H1 (cell line): ENCODE data around the gene OPN1SW. TPM values are rescaled to one million over a fixed set of nuclear protein-coding genes. Genes with fewer than 3 reads are reported as not detected.

Experiments used
- CTCF ChIA-PET: fragments of 300-600 bp; sonication (Branson Sonifier 250); formaldehyde crosslinking; loops from one replicate; lab custom pipeline; 2021; ENCODE audit not compliant: partially characterized antibody; lab: Charles Lee
- POLR2A ChIA-PET: fragments of 300-600 bp; sonication (Branson Sonifier 250); formaldehyde crosslinking; loops from one replicate; lab custom pipeline; 2021; ENCODE audit warnings: inconsistent platforms; ENCODE audit not compliant: partially characterized antibody; lab: Charles Lee
- DNase-seq, 2 experiments: peaks; one replicate each; pipeline versions ENCODE4 v3.0.0 to v3.0.0-alpha.2; 2010 to 2022; ENCODE audit warnings: low spot score in 2 of 2, low read depth in 1 of 2, mixed read lengths in 1 of 2
- FAIRE-seq: peaks from 2 replicates; lab custom pipeline; 2011; peaks lifted over from hg19 to GRCh38; lab: Jason Lieb, UNC
- H2AFZ ChIP-seq: 2 replicates; pipeline ENCODE4 v1.8.1; 2012; ENCODE audit warnings: low read length, inconsistent platforms
- H2AK5ac ChIP-seq: 2 replicates; pipeline ENCODE4 v1.6.1; 2013; ENCODE audit warnings: low read depth, low read length
- H2BK120ac ChIP-seq: replicated peaks from 2 replicates; pipeline ENCODE3; 2013; ENCODE audit warnings: low read depth, low read length, inconsistent platforms
- H2BK12ac ChIP-seq: 2 replicates; pipeline ENCODE4 v1.6.1; 2013; ENCODE audit warnings: low read depth, low read length
- H2BK15ac ChIP-seq: 2 replicates; pipeline ENCODE4 v1.6.1; 2013; ENCODE audit warnings: low read length
- H2BK20ac ChIP-seq: 2 replicates; pipeline ENCODE4 v1.6.1; 2013; ENCODE audit warnings: low read length
- H2BK5ac ChIP-seq: 2 replicates; pipeline ENCODE4 v1.6.1; 2013; ENCODE audit warnings: low read depth, low read length
- H3K14ac ChIP-seq: 2 replicates; pipeline ENCODE4 v1.6.1; 2013; ENCODE audit warnings: inconsistent platforms; ENCODE audit not compliant: insufficient read length
- H3K18ac ChIP-seq: 2 replicates; pipeline ENCODE4 v1.6.1; 2013; ENCODE audit warnings: low read length; ENCODE audit errors: extremely low read depth
- H3K23ac ChIP-seq: 2 replicates; pipeline ENCODE4 v1.6.1; 2013; ENCODE audit warnings: inconsistent platforms; ENCODE audit not compliant: insufficient read length
- H3K23me2 ChIP-seq: 2 replicates; pipeline ENCODE4 v1.6.1; 2013; ENCODE audit warnings: low read depth, low read length
- H3K27ac ChIP-seq: 2 replicates; pipeline ENCODE4 v1.6.1; 2011; ENCODE audit warnings: low read depth, low read length, inconsistent platforms
- H3K27me3 ChIP-seq, 4 experiments: replicated peaks in 1 of 4; 1 replicate in 1 of 4; 2 replicates in 3 of 4; pipeline versions ENCODE4 v1.6.1 to v1.8.1; 2011 to 2013; ENCODE audit warnings: low read length in 3 of 4, mild to moderate bottlenecking in 3 of 4, inconsistent platforms in 2 of 4, mixed read lengths in 2 of 4, moderate library complexity in 1 of 4; ENCODE audit not compliant: control insufficient read depth in 3 of 4, insufficient read depth in 3 of 4; ENCODE audit errors: extremely low read depth in 1 of 4
- H3K36me3 ChIP-seq, 4 experiments: 2 replicates each; pipeline versions ENCODE4 v1.6.1 to v1.8.1; 2011 to 2013; ENCODE audit warnings: mild to moderate bottlenecking in 4 of 4, low read length in 3 of 4, moderate library complexity in 2 of 4, control low read depth in 1 of 4, inconsistent platforms in 1 of 4; ENCODE audit not compliant: insufficient read depth in 4 of 4, control insufficient read depth in 2 of 4
- H3K4ac ChIP-seq: replicated peaks from 2 replicates; pipeline ENCODE3; 2013; ENCODE audit warnings: low read length, low read depth, mixed read lengths, inconsistent platforms; ENCODE audit not compliant: insufficient read length
- H3K4me1 ChIP-seq, 4 experiments: replicated peaks in 1 of 4; 1 replicate in 1 of 4; 2 replicates in 3 of 4; pipeline versions ENCODE4 v1.6.1 to v1.8.1; 2011 to 2013; ENCODE audit warnings: low read length in 3 of 4, inconsistent platforms in 2 of 4, mixed read lengths in 1 of 4; ENCODE audit not compliant: insufficient read depth in 4 of 4, control insufficient read depth in 3 of 4
- H3K4me2 ChIP-seq, 2 experiments: 2 replicates each; pipeline versions ENCODE4 v1.6.1 to v1.8.1; 2011 to 2013; ENCODE audit warnings: low read depth in 2 of 2, low read length in 2 of 2, control low read depth in 1 of 2, inconsistent platforms in 1 of 2, mild to moderate bottlenecking in 1 of 2; ENCODE audit not compliant: insufficient read depth in 1 of 2
- H3K4me3 ChIP-seq, 4 experiments: fragments of 200-600, 300-600 bp in 1 of 4; sonication (generic), shearing (Covaris generic), sonication (Bioruptor Twin) in 1 of 4; 2 replicates each; pipeline versions ENCODE4 v1.5.1 to v1.8.1; 2011 to 2016; ENCODE audit warnings: low read length in 4 of 4, low read depth in 3 of 4, control low read depth in 2 of 4, inconsistent platforms in 2 of 4, mild to moderate bottlenecking in 2 of 4, mixed read lengths in 1 of 4, moderate library complexity in 1 of 4; ENCODE audit not compliant: insufficient read depth in 2 of 4; ENCODE audit errors: extremely low read depth in 1 of 4
- H3K56ac ChIP-seq: replicated peaks from 2 replicates; pipeline ENCODE3; 2013; ENCODE audit warnings: low read depth, mild to moderate bottlenecking, mixed read lengths, low read length, inconsistent platforms; ENCODE audit not compliant: insufficient read length
- H3K79me1 ChIP-seq: 2 replicates; pipeline ENCODE4 v1.6.1; 2013; ENCODE audit warnings: low read depth, low read length, control low read depth
- H3K79me2 ChIP-seq, 2 experiments: 2 replicates each; pipeline versions ENCODE4 v1.6.1 to v1.8.1; 2012 to 2013; ENCODE audit warnings: low read length in 2 of 2, mild to moderate bottlenecking in 2 of 2, inconsistent platforms in 1 of 2; ENCODE audit not compliant: insufficient read depth in 2 of 2, control insufficient read depth in 1 of 2
- H3K9ac ChIP-seq, 4 experiments: replicated peaks in 1 of 4; 1 replicate in 1 of 4; 2 replicates in 3 of 4; pipeline versions ENCODE4 v1.6.1 to v1.8.1; 2011 to 2013; ENCODE audit warnings: low read depth in 3 of 4, low read length in 3 of 4, control low read depth in 2 of 4, mild to moderate bottlenecking in 2 of 4, moderate library complexity in 2 of 4, inconsistent platforms in 1 of 4; ENCODE audit errors: extremely low read depth in 1 of 4
- H3K9me3 ChIP-seq, 2 experiments: 2 replicates each; pipeline versions ENCODE4 v1.6.1 to v1.8.1; 2012 to 2013; ENCODE audit warnings: mild to moderate bottlenecking in 2 of 2, moderate library complexity in 2 of 2, control low read depth in 1 of 2, inconsistent platforms in 1 of 2, low read depth in 1 of 2, low read length in 1 of 2, mixed read lengths in 1 of 2; ENCODE audit not compliant: insufficient read depth in 2 of 2
- H4K20me1 ChIP-seq, 2 experiments: replicated peaks in 1 of 2; 2 replicates each; pipeline versions ENCODE3 to v1.8.1; 2011 to 2013; ENCODE audit warnings: inconsistent platforms in 2 of 2, low read length in 2 of 2, mild to moderate bottlenecking in 1 of 2; ENCODE audit not compliant: insufficient read depth in 2 of 2, control insufficient read depth in 1 of 2
- H4K5ac ChIP-seq: 2 replicates; pipeline ENCODE4 v1.6.1; 2013; ENCODE audit warnings: low read length, low read depth, mixed read lengths, inconsistent platforms; ENCODE audit not compliant: insufficient read length
- H4K8ac ChIP-seq: 2 replicates; pipeline ENCODE4 v1.8.0; 2013; ENCODE audit warnings: mild to moderate bottlenecking, moderate library complexity, low read length, inconsistent platforms; ENCODE audit not compliant: insufficient read depth; ENCODE audit errors: extremely low read depth
- H4K91ac ChIP-seq: replicated peaks from 2 replicates; pipeline ENCODE3; 2013; ENCODE audit warnings: low read length, mixed read lengths, inconsistent platforms; ENCODE audit not compliant: insufficient read length
- CBX5 ChIP-seq: fragments of 300-800, 300-1000 bp; sonication (generic); IDR thresholded peaks from 2 replicates; pipeline ENCODE4 v1.7.1; 2016; ENCODE audit warnings: antibody characterized with exemption, low read length, low read depth
- EZH2 ChIP-seq: fragments of 200-600 bp; sonication (generic); IDR thresholded peaks from 2 replicates; pipeline ENCODE4 v1.7.1; 2012; ENCODE audit warnings: low read depth, mild to moderate bottlenecking, moderate library complexity, low read length, inconsistent platforms; ENCODE audit not compliant: severe bottlenecking
- WGBS, 2 experiments: shearing (Covaris generic) in 1 of 2; methylation state at CpG; one replicate each; pipeline versions ENCODE4 v1.1.6 to v1.1.7; 2013 to 2015; ENCODE audit warnings: low lambda C conversion rate in 2 of 2, mixed read lengths in 2 of 2, inconsistent platforms in 1 of 2, low coverage in 1 of 2, missing lambda C conversion rate in 1 of 2; ENCODE audit not compliant: insufficient replicate concordance in 2 of 2, insufficient coverage in 1 of 2, insufficient read length in 1 of 2; ENCODE audit errors: extremely low coverage in 1 of 2, missing lambda C conversion rate in 1 of 2; 5-methylcytosine and 5-hydroxymethylcytosine counted together
- polyA plus RNA-seq, 7 experiments: library from polyadenylated mRNA; depleted of rRNA in 3 of 7; stranded (reverse) in 5 of 7; unstranded in 2 of 7; fragments of >200 nt in 5 of 7; fragments of 200-250 nt in 2 of 7; gene quantifications; 1 replicate in 5 of 7; 2 replicates in 1 of 7; 4 replicates in 1 of 7; pipeline versions ENCODE4 v1.2.1 to v1.2.3, GENCODE V29; 2011 to 2013; ENCODE audit warnings: missing spikeins in 2 of 7, mixed read lengths in 2 of 7
- total RNA-seq: library from RNA; stranded (reverse); fragmentation: NEBNext Ultra II Directional; extraction: Animal tissue kit (Norgen Biotek cat#: 25700); gene quantifications from 2 replicates; pipeline ENCODE4 v1.2.1, GENCODE V29; 2021

The OPN1SW gene
- total and polyA plus RNA-seq, 2 of the 8 experiments (the other 6 are each of a cell fraction or from before 2014, with no cell fraction given): not detected

GRCh38 chr7:128734890-128735289 is 40.7 kb downstream of the OPN1SW start:
- Histone ChIP-seq H3K23me2 (peaks cover 6% of the 10 kb centered on the region), H3K18ac (no peak overlapping the region), H3K14ac (no peak overlapping the region), H4K8ac (no peak overlapping the region), H3K9me3 (no peaks in the 10 kb centered on the region), H2BK5ac (no peak overlapping the region), H4K91ac (no peak overlapping the region), H2BK120ac (no peak overlapping the region), H3K79me1 (no peaks in the 10 kb centered on the region), H2BK15ac (no peak overlapping the region), H3K9ac (no peak overlapping the region), H3K79me2 (peaks cover 6 to 7% of the 10 kb centered on the region in 2 experiments), H2AK5ac (no peak overlapping the region), H3K4me1 (no peaks in the 10 kb centered on the region; a peak in 1 of 7 replicates), H2BK20ac (no peak overlapping the region), H3K36me3 (peaks cover 0 to 3% (median 0%) of the 10 kb centered on the region in 4 experiments; a peak in 1 of 8 replicates), H2AFZ (no peak overlapping the region; the same call in 1 of the 2 replicates), H4K20me1 (peaks cover 2 to 3% of the 10 kb centered on the region in 2 experiments), H3K4me3 (no peak overlapping the region), H3K23ac (no peak overlapping the region), H3K27me3 (peaks cover 0 to 1% (median 0%) of the 10 kb centered on the region in 4 experiments; a peak in 2 of 7 replicates), H3K4me2 (no peak overlapping the region), H3K4ac (no peak overlapping the region), H3K56ac (no peak overlapping the region), H2BK12ac (no peak overlapping the region), H4K5ac (no peak overlapping the region), H3K27ac (no peak overlapping the region)
- no peak for FAIRE-seq
- POLR2A ChIA-PET: interaction anchor here (0.7 kb wide), 1 partner anchor 11 kb away, joined by 3 read pairs; no protein-coding TSS in a partner anchor
- DNase-seq: no peak
- CTCF ChIA-PET: interaction anchor here (0.8 to 1.6 kb wide), 4 partner anchors 10 to 62 kb away, joined by 3 to 6 read pairs (median 4); partner anchors contain the start of gene GARIN1A
- TF ChIP-seq CBX5 (no peak), EZH2 (no peak)
- WGBS, 2 experiments: 89% methylated on average over 1 of the region's 1 CpG; no CpG with 5 or more reads in 1 of the 2 experiments
